ENCODE measurements around the gene C1orf216.

DNA sequence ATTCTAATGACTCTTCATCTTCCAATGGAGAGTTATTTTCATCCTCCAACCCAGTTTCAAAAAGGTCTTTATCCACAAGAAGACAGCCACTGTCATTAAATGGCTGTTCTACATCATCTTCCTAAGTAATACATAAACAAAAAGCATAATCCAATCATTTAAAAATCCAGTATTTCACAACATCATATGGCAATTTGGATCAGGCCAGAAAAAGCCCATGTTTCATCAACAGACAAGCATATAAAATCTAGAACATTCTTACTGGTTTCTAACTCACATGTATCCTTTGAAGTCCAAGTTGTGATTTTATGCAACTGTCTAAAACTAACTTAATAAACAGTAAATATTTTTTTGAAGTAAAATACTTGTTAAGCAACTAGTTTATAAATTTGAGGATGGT is 44.5 kb upstream of the C1orf216 start:
- no peak for TF ChIP-seq POLR2A (IDR thresholded peaks at IDR 0.05)
- TF ChIP-seq EP300 (IDR thresholded peaks at IDR 0.05) = no peak

All from sigmoid colon (tissue), 4 donors.